ENCODE results near the gene SMG1.
A peak's percentile ranks its signal among the peaks of the same experiment; 100 is the strongest.
"Not testable (repeated sequence)": the region's sequence is repeated elsewhere in the genome, so short reads cannot be mapped to it uniquely, and the experiment has no call there.

The SMG1 gene

DNA sequence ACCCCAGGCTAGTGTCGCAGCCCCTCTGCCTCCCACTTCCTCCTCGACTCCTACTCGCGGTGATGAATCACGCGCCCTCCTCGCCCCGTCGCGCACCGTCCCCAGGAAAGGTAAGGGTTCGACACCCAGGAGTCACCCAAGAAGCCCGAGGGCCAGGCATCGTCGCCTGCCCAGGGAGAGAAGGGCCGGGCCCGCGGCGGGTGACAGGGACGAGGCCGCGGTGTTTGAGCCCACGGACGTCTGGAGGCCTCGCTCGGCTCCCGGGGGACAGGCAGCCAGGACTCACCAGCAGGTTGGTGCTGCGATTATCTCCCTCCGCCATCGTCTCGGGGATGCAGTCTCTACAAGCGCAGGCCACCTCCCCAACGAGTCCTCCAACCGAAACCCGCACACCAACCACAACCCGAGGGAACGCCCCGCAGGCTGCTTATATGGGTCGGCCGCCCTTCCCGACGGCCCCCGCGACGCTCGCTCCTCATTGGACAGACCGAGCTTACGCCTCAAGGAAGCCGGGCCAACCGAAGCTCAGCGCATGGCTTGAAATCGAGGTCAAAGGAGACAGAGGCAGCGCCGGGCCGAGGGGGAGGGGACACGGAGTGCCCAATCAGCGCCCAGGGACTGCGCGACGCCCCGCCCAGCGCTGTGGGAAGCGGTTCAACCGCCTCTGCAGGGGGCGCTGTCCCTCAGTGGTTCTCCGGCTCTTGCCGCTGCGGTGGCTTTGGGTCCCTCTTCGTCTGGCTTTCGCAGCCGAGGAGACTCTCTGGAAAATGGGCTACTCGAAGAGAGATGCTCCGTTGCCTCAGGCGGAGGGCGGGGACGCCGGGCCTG, 124.8 kb downstream of the SMG1 start, which contains the start of gene ARL6IP1:
Gene ARL6IP1, minus strand, starts transcription at position 405 of the 828 bp plus-strand sequence. Its CDS starts 83 bp downstream, at position 322.
- DNase-seq (ENCODE audit: low read depth in 3 of 3, low spot score in 1 of 3), result peak; percentile 95 to 98 (median 98)

GRCh38 chr16:18800775-18801144, 125.4 kb downstream of the SMG1 start:
- DNase-seq (ENCODE audit: low read depth in 3 of 3, low spot score in 1 of 3), result no peak

DNA sequence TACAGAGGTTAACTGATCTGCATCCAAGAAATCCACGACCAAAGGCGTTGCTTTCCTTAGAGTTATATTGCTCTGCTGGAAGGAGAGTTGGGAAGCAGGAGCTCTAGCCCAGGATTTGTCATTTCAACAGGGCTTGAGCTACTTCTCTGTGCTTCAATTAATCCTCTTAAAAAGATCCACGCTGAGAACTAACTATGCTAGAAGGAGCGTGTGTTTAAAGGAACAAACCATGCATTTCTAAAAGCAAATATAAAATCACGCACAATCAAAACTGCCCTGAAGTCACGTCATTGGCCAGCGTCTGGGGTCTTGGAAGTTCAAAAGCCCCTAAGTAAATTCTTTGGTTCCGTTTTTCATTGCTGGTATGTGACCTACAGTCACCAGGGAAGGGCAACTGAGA, 125.9 kb downstream of the SMG1 start:
- no peak for DNase-seq (ENCODE audit: low read depth in 3 of 3, low spot score in 1 of 3)

- DNase-seq (ENCODE audit: low read depth in 3 of 3, low spot score in 1 of 3), result no peak
Observed at GRCh38 chr16:18799500-18799899, 126.7 kb downstream of the SMG1 start.

GRCh38 chr16:18797746-18798145, 128.5 kb downstream of the SMG1 start:
- DNase-seq (ENCODE audit: low read depth in 3 of 3, low spot score in 1 of 3), result no peak

DNA sequence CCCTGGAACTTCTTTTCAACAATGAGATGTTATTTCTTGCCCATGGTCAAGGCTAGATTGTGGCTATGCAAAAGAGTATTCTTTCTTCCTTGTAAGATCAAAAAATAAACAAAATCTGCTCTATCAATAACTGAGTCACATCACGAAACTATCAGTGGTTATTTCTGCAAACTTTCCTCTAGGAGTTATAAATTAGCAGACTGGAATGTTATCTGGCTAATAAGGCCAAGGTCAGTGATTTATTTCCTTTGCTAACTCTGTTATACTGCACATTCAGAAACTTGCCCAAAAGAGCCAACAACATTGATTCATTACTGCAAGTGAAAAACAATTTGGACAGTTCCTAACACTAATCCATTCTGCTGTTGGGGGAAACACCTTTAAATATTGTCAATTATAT, 129.8 kb downstream of the SMG1 start:
- no peak for DNase-seq (ENCODE audit: low read depth in 3 of 3, low spot score in 1 of 3)

GRCh38 chr16:18792836-18793433, 133.3 kb downstream of the SMG1 start:
- no peak for DNase-seq (ENCODE audit: low read depth in 3 of 3, low spot score in 1 of 3)

DNA sequence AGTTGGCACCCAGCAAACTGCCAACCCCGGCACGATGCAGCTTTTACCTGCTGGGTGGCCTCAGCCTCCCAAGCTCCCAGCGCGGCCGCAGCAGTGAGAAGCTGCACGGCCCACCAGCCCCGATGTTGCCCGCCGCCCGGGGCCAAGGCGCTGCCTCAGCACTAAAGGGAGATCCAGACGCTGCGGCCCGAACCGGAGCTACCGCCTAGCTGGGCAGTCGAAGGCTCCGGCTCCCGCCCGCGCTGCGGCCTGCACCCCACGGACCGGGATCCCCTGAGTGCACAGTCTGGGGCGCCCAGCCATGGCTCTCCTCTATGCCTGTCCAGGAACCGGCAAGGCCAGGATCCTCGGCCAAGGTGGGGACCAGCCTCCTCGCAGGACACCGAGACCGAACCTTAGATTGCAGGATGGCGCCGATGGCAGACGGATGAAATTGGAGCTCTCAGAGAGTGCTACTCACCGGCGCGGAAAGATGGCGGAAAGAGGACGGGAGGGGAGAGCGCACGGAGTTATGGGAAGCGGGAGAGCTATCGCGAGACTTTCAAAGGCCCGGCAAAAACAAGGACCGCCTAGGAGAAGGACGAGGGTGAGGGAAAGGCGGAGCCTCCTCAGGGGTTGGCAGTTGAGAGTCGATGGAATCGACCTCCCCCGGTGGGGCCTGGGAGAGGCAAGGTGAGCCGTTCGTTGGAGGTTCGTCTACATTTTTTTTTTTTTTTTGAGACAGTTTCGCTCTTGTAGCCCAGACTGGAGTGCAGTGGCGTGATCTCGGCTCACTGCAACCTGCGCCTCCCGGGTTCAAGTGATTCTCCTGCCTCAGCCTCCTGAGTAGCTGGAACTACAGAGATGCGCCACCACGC, 136.1 kb downstream of the SMG1 start, which contains the start of gene RPS15A:
Gene RPS15A, minus strand, starts transcription at position 485 of the 857 bp plus-strand sequence. CDS start 1,221 bp downstream, outside the sequence.
- DNase-seq (ENCODE audit: low read depth in 3 of 3, low spot score in 1 of 3), result peak; percentile 71 to 83 (median 78)

DNA sequence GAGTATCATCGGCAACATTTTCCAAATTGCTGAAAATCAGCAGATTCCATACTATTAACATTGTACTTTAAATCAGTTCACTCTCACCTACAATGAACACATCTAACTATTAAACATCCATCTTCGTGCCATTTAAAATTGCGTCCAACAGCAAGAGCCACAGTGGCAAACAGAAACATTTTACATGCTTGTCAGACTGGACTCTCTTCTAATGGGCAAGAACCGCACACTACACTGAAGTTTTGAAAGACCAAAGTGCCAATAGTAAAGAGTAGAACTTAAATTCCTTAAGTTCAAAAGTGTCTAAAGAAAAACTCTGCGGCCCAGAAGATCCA, 136.7 kb downstream of the SMG1 start:
- DNase-seq (ENCODE audit: low read depth in 3 of 3, low spot score in 1 of 3), result no peak

DNA sequence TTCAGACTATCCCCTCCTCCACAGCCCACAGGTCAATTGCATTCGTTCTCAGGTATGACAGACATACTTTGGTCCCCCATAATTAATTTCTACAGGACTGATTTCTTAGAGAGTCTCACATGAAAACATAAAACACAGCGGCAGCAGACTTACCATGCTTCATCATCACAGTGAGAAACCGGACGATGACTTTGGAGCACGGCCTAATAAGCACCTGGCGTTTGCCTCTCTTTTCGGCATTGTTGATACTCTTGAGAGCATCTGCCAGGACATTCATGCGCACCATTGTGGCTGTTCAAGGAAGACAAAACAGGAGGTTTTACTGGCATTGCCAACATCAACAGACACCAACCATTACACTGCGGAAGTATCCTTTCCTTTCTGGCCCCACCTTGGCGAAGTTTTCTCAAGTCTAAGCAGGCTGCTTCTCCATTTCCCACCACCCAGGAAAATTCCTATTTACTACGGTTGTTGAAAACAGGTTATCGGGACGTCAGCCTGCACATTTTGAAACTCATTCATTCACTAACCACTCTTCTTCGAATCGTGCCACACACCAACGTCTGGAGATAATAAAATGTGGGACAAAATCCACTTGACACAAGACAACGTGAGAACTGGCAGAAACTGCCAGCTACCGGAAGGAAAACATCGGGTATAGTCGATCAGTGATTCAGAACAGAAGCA, 137.2 kb downstream of the SMG1 start:
- DNase-seq (ENCODE audit: low read depth in 3 of 3, low spot score in 1 of 3), result no peak

- no peak for DNase-seq (ENCODE audit: low read depth in 3 of 3, low spot score in 1 of 3)
Observed at GRCh38 chr16:18784917-18785623, 141.1 kb downstream of the SMG1 start.

- no peak for DNase-seq (ENCODE audit: low read depth in 3 of 3, low spot score in 1 of 3)
Observed at GRCh38 chr16:18783430-18784341, 142.5 kb downstream of the SMG1 start.

- DNase-seq (ENCODE audit: low read depth in 3 of 3, low spot score in 1 of 3), result no peak
Observed at GRCh38 chr16:18782697-18783429, 143.3 kb downstream of the SMG1 start.

GRCh38 chr16:18781232-18781631, 145.0 kb downstream of the SMG1 start:
- DNase-seq (ENCODE audit: low read depth in 3 of 3, low spot score in 1 of 3), result not testable (repeated sequence)

DNA sequence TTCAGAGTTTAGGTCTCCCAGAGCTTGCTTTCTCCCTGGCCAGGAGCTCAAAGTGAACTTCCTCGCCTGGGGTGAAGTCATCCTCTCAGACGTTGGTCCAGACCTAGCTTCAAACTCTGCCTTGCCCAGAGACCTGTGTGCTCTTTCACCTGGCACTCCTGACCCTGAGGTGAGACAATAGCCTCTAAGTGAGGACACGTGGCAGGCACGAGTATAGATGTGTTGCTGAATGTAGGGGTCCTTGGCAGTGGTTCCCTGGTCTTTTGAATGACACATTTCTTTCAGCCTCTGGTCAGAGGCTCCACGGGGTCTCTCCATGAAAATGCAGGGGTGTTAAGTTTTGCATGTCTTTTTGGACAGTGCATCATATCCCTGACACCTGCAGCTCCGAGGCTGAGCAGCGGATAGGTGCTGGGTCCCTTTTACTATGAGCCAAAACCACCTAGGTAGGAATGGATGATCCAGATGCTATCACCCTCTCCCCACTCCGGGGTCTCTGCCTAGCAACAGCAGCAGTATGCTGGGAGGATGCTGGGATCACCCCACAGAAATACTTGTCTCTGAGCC, 145.7 kb downstream of the SMG1 start:
- DNase-seq (ENCODE audit: low read depth in 3 of 3, low spot score in 1 of 3), result not testable (repeated sequence)

DNA sequence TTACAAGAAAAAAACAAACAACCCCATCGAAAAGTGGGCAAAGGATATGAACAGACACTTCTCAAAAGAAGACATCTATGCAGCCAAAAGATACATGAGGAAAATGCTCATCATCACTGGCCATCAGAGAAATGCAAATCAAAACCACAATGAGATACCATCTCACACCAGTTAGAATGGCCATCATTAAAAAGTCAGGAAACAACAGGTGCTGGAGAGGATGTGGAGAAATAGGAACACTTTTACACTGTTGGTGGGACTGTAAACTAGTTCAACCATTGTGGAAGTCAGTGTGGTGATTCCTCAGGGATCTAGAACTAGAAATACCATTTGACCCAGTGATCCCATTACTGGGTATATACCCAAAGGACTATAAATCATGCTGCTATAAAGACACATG, 148.5 kb downstream of the SMG1 start:
- DNase-seq (ENCODE audit: low read depth in 3 of 3, low spot score in 1 of 3), result not testable (repeated sequence)

GRCh38 chr16:18776334-18776733, 149.9 kb downstream of the SMG1 start:
- not testable (repeated sequence) for DNase-seq (ENCODE audit: low read depth in 3 of 3, low spot score in 1 of 3)

GRCh38 chr16:18774651-18775050, 151.6 kb downstream of the SMG1 start:
- not testable (repeated sequence) for DNase-seq (ENCODE audit: low read depth in 3 of 3, low spot score in 1 of 3)
